GOT3 (cell line): ENCODE measurements around the gene CSF2RB.

Experiments
- DNase-seq: peaks from one replicate; lab custom pipeline; 2025; ENCODE audit warnings: mixed read lengths; lab: John Stamatoyannopoulos, UW

Gene CSF2RB

GRCh38 chr22:36921309-36922104, 8.1 kb downstream of the CSF2RB start:
- no peak for DNase-seq

GRCh38 chr22:36922105-36922608, 8.7 kb downstream of the CSF2RB start:
- no peak for DNase-seq

GRCh38 chr22:36922711-36923110, 9.3 kb downstream of the CSF2RB start:
- no peak for DNase-seq

- no peak for DNase-seq
Measured at GRCh38 chr22:36923131-36923788, 9.8 kb downstream of the CSF2RB start.

DNA sequence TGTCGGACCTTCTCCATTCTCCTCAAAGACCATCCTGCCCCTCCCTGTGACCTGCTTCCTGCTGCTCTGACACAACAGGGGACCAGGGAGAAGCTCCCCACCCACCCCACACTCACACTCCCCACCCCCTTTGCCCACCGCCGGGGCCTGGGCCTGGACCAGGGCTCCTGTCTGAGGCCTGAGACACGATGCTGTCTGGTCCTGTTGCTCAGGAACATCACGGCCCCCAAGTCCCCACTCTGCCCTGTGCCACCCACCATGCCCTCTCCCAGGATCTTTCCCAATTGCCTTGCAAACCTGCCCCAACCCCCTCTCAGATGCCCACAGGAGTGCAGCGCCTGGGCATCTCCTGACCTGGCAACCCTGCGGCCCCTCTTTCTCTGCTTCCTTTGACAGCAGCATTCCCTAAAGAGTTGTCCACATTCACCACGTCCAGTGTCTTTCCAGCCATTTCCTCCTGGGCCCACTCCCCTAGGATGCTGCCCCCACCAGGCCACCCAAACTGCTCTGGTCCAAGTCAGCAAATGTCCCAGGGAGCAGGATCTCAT, 10.8 kb downstream of the CSF2RB start:
- DNase-seq = no peak

DNA sequence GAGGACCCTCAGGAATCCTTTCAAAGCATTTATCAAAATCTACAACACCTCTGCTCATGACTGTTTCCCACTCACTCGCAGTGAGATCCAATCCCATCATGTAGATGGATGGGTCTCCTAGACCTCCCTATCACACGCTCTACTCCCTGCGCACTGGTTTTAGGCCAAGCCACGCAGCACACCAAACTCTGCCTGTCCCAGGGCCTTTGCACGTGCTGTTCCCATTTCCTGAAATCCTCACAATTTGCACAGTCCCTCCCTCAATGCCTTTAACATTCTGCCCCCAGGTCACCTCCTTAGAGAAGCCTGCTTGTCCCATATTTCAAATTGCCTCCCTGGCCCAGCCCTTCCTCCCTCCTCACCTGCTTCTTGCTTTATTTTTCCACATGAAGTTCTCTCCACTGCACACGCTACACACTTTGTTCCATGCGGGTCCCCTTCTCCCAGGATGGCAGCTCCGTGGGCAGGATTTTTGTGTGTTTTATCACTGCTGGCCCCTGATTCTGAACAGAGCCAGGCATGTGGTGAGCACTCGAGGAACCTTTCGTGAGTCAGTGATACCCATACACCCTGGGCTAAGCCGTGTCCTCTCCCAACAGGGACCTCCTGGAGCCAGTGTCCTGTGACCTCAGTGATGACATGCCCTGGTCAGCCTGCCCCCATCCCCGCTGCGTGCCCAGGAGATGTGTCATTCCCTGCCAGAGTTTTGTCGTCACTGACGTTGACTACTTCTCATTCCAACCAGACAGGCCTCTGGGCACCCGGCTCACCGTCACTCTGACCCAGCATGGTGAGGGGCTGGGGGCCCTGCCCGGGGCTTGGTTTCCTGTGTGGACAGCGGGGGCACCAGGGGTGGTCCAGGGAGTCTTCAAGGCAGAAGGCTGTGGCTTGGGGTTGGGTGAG, 12.2 kb downstream of the CSF2RB start:
- no peak for DNase-seq

DNA sequence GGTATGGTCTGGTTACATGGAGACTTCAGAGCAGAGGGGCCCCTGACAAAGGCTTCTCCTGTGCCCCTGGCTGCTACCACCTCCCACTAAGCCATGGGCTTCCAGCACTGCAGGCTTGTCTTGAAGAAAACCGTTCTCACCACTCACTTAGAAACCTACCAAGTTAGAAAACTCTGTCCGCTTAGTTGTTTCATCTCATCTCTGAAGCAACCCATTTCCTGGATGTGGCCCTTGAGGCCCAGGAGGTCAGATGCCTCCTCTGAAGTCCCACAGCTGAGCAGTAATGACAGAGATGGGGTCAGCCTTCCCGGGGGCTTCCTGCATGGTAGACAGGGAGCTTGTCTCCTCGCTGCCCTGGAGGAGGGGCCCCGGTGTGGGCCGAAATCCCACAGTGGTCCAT, 12.9 kb downstream of the CSF2RB start:
- no peak for DNase-seq

GRCh38 chr22:36926721-36927435, 13.4 kb downstream of the CSF2RB start:
- no peak for DNase-seq

- no peak for DNase-seq
Measured at GRCh38 chr22:36927671-36928070, 14.2 kb downstream of the CSF2RB start.

- no peak for DNase-seq
Measured at GRCh38 chr22:36928196-36928595, 14.8 kb downstream of the CSF2RB start.

GRCh38 chr22:36928786-36929535, 15.5 kb downstream of the CSF2RB start:
- no peak for DNase-seq

DNA sequence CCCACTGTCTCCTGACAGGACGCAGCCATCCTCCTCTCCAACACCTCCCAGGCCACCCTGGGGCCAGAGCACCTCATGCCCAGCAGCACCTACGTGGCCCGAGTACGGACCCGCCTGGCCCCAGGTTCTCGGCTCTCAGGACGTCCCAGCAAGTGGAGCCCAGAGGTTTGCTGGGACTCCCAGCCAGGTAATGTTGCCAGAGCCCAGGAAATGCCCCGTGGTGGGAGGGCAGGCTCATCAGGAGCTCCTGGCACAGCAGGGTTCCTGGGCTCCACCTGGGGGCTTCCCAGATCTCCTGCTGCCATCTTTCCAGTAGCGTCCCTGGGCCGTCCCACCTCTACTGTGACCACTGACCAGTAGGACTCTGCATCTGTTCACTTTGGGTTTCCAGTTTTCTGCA, 16.2 kb downstream of the CSF2RB start:
- no peak for DNase-seq

DNA sequence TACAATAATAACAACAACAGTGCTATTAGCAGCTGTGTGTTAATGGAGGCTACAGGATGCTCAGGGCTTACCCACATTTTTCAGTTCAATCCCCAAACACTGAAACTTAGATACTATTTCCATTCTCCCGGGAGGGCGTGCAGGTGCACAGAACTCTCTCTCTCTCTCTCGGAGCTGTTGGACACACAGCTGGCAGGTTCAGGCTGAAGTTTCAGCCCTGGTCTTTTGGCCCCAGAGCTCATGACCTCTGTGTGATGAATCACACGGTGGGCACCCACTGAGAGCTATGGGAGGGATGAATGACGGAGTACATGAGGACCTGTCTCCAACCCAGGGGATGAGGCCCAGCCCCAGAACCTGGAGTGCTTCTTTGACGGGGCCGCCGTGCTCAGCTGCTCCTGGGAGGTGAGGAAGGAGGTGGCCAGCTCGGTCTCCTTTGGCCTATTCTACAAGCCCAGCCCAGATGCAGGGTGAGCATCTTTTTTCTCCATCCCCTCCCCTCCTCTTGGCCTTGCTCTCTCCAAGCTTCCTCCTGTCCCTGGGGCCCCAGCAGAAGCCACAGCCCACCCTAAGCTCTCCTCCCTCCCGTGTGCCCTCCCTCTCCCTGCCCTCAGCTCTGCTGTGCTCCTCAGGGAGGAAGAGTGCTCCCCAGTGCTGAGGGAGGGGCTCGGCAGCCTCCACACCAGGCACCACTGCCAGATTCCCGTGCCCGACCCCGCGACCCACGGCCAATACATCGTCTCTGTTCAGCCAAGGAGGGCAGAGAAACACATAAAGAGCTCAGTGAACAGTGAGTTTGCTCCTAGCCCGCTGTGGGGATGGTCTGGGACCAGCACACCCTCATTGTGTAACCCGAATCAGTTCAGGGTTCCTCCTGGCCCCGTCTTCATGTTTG, 16.9 kb downstream of the CSF2RB start:
- DNase-seq = no peak

GRCh38 chr22:36931446-36931845, 18.0 kb downstream of the CSF2RB start:
- DNase-seq = no peak

GRCh38 chr22:36933629-36934417, 20.4 kb downstream of the CSF2RB start:
- DNase-seq = no peak

GRCh38 chr22:36934418-36935312, 21.2 kb downstream of the CSF2RB start:
- DNase-seq = no peak

GRCh38 chr22:36935313-36935610, 21.8 kb downstream of the CSF2RB start:
- DNase-seq = no peak

- DNase-seq = no peak
Measured at GRCh38 chr22:36935694-36936093, 22.3 kb downstream of the CSF2RB start.
